Ectodermal cell (in vitro differentiated cells): ENCODE measurements around the gene MED29.

Experiments used
- H3K27ac ChIP-seq: 2 replicates; pipeline ENCODE4 v1.7.0; 2013; ENCODE audit warnings: mild to moderate bottlenecking, low read depth, low read length; ENCODE audit not compliant: insufficient read depth, poor library complexity, severe bottlenecking
- H3K27me3 ChIP-seq: 2 replicates; pipeline ENCODE4 v1.7.0; 2013; ENCODE audit warnings: mild to moderate bottlenecking, low read length; ENCODE audit not compliant: insufficient read depth, control insufficient read depth, poor library complexity, severe bottlenecking
- H3K36me3 ChIP-seq: one replicate; pipeline ENCODE4 v1.7.0; 2013; ENCODE audit warnings: low read length; ENCODE audit not compliant: control insufficient read depth, insufficient read depth
- H3K4me1 ChIP-seq: one replicate; pipeline ENCODE4 v1.7.0; 2013; ENCODE audit warnings: low read length; ENCODE audit not compliant: control insufficient read depth, insufficient read depth
- H3K4me3 ChIP-seq: 2 replicates; pipeline ENCODE4 v1.7.0; 2013; ENCODE audit warnings: low read depth, low read length, control low read depth; ENCODE audit not compliant: insufficient read depth
- H3K9me3 ChIP-seq: 2 replicates; pipeline ENCODE4 v1.7.0; 2013; ENCODE audit warnings: mild to moderate bottlenecking, low read length, moderate library complexity; ENCODE audit not compliant: control insufficient read depth
- WGBS, 2 experiments: methylation state at CpG; one replicate each; pipeline ENCODE4 v1.1.7; 2013; ENCODE audit warnings: missing lambda C conversion rate in 2 of 2; 5-methylcytosine and 5-hydroxymethylcytosine counted together

Gene MED29

DNA sequence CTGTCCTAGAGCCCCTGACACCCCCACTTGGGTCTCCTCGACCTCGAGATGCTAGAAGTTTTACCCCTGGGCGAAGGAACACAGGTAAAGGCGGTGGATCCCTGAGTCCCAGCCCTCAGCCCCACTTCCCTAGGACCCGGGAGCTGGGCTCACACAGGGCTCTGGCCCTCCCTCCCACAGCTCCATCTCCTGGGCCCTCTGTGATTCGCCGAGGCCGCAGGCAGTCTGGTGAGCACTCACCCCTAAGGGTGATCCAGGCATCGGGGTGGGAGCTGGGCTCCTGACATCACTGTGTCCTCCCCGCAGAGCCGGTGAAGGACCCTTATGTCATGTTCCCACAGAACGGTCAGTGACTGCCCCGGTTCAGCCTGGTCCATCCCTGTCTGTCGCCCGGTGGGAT is 29.6 kb downstream of the MED29 start:
- Histone ChIP-seq H3K27me3 (no peaks in the 10 kb centered on the region), H3K4me1 (peaks cover 2% of the 10 kb centered on the region), H3K27ac (no peak overlapping the region), H3K9me3 (no peaks in the 10 kb centered on the region), H3K4me3 (no peak overlapping the region), H3K36me3 (peaks cover 51% of the 10 kb centered on the region)
- 95% methylated on average over 15 of the region's 15 CpGs for WGBS, 2 experiments

DNA sequence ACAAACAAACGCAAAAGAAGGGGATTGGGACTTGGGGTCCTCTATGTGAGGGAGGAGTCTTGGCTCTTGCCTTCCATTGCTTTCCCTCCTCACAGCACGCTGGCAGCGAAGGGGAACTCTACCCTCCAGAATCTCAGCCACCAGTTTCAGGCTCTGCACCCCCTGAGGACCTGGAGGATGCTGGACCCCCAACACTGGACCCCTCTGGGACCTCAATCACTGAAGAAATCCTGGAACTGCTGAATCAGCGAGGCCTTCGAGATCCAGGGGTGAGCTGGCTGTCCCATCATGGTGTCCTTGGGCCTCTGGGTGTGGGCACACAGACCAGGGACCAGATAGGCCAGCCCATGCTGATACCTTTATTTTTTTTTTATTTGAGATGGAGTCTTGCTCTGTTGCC is 30.8 kb downstream of the MED29 start:
- Histone ChIP-seq H3K9me3 (no peaks in the 10 kb centered on the region), H3K4me3 (no peak overlapping the region), H3K36me3 (peaks cover 51% of the 10 kb centered on the region), H3K27ac (no peak overlapping the region), H3K4me1 (peaks cover 6% of the 10 kb centered on the region), H3K27me3 (no peaks in the 10 kb centered on the region)
- 92 to 93% methylated on average over 5 of the region's 5 CpGs for WGBS, 2 experiments

DNA sequence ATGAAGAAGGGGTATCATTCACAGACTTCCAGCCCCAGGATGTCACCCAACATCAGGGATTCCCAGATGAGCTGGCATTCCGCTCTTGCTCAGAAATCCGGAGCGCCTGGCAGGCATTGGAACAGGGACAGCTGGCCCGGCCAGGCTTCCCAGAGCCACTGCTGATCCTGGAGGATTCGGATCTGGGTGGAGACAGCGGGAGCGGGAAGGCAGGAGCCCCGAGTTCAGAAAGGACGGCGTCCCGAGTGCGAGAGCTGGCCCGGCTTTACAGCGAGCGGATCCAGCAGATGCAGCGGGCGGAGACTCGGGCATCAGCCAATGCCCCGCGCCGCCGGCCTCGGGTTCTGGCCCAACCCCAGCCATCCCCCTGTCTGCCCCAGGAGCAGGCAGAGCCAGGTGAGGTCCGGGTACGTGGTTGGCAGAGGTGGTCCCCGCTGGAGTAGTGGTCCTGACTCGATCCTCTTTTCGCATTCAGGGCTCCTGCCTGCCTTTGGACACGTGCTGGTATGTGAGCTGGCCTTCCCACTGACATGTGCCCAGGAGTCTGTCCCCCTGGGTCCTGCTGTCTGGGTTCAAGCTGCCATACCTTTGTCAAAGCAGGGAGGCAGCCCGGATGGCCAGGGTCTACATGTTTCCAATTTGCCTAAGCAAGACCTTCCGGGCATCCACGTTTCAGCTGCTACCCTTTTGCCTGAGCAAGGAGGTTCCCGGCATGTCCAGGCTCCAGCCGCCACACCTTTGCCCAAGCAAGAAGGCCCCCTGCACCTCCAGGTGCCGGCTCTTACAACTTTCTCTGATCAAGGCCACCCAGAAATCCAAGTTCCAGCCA is 32.3 kb downstream of the MED29 start:
- Histone ChIP-seq H3K9me3 (no peaks in the 10 kb centered on the region), H3K27ac (no peak overlapping the region), H3K27me3 (no peaks in the 10 kb centered on the region), H3K4me3 (no peak overlapping the region), H3K4me1 (peaks cover 6% of the 10 kb centered on the region), H3K36me3 (peaks cover 49% of the 10 kb centered on the region)
- 94 to 95% methylated on average over 35 of the region's 35 CpGs for WGBS, 2 experiments

DNA sequence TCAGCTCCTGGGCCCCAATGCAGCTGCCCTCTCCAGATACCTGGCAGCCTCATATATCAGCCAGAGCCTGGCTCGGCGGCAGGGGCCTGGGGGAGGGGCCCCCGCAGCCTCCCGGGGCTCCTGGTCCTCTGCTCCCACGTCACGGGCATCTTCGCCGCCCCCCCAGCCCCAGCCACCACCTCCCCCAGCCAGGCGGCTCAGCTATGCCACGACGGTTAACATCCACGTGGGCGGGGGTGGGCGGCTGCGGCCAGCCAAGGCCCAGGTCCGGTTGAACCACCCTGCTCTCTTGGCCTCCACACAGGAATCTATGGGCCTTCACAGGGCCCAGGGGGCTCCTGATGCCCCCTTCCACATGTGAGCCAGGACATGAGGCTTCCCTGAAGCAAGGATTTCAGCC is 33.8 kb downstream of the MED29 start:
- 92 to 94% methylated on average over 16 of the region's 16 CpGs for WGBS, 2 experiments
- Histone ChIP-seq H3K36me3 (peaks cover 40% of the 10 kb centered on the region), H3K4me1 (peaks cover 15% of the 10 kb centered on the region), H3K27me3 (no peaks in the 10 kb centered on the region), H3K4me3 (no peak overlapping the region), H3K27ac (no peak overlapping the region), H3K9me3 (no peaks in the 10 kb centered on the region)

DNA sequence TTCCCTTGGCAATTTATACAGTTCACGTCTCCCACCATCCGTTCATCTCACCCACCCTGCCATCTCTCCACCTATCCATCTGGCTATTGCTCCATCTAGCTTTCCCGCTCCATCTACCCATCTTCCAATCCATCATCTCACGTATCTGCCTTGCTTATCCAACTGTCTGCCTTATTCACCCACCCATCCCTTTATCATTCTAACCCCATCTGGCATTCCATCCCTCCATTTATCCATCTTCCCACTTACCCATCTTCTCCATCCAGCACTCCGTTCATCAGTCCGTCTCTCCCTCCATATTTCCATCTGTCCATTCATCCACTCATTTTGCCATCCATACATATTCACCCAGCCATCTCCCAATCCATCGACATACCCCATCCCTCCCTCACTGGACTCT is 34.6 kb downstream of the MED29 start:
- WGBS, 2 experiments = 93 to 95% methylated on average over 7 of the region's 7 CpGs
- Histone ChIP-seq H3K27me3 (no peaks in the 10 kb centered on the region), H3K9me3 (no peaks in the 10 kb centered on the region), H3K4me3 (no peak overlapping the region), H3K4me1 (peaks cover 15% of the 10 kb centered on the region), H3K36me3 (peaks cover 35% of the 10 kb centered on the region), H3K27ac (no peak overlapping the region)

DNA sequence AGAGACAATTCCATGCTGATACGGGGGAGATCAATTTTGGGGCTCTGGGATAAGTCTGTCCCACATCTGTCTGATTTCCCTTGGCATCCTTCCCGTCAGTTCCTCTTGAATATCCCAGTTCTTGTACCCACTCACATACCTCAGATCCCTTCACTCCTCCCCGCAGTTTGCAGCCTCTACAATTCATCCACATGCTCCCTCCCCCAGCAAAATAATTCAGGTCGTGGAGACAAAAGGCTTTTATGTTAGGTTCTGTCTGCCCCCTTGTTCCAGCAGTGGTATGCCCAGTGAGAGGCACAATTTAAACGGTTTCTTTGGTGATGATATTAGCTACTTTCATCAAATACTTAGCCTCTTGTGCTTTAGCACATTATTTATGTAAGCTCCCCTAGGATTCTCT is 35.0 kb downstream of the MED29 start:
- Histone ChIP-seq H3K9me3 (no peaks in the 10 kb centered on the region), H3K4me1 (peaks cover 15% of the 10 kb centered on the region), H3K27me3 (no peaks in the 10 kb centered on the region), H3K36me3 (peaks cover 30% of the 10 kb centered on the region), H3K4me3 (no peak overlapping the region), H3K27ac (peak overlapping the region; percentile 44)
- 63 to 71% methylated on average over 5 of the region's 5 CpGs for WGBS, 2 experiments

DNA sequence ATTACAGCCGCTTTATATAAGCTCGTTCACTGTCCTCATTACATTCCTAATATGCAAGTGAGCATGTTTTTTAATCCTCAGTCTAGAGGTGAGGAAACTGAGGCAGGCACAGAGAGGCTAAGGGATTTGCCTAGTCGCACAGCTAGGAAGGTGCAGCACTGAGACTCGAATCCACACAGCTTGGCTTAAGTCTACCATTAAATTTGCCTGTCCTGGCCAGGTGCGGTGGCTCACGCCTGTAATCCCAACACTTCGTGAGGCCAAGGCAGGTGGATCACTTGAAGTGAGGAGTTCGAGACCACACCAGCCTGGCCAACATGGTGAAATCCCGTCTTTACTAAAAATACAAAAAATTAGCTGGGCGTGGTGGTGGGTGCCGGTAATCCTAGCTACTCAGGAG is 36.5 kb downstream of the MED29 start:
- Histone ChIP-seq H3K4me1 (peaks cover 15% of the 10 kb centered on the region), H3K36me3 (peaks cover 19% of the 10 kb centered on the region)
- 95% methylated on average over 11 of the region's 11 CpGs for WGBS, 2 experiments

DNA sequence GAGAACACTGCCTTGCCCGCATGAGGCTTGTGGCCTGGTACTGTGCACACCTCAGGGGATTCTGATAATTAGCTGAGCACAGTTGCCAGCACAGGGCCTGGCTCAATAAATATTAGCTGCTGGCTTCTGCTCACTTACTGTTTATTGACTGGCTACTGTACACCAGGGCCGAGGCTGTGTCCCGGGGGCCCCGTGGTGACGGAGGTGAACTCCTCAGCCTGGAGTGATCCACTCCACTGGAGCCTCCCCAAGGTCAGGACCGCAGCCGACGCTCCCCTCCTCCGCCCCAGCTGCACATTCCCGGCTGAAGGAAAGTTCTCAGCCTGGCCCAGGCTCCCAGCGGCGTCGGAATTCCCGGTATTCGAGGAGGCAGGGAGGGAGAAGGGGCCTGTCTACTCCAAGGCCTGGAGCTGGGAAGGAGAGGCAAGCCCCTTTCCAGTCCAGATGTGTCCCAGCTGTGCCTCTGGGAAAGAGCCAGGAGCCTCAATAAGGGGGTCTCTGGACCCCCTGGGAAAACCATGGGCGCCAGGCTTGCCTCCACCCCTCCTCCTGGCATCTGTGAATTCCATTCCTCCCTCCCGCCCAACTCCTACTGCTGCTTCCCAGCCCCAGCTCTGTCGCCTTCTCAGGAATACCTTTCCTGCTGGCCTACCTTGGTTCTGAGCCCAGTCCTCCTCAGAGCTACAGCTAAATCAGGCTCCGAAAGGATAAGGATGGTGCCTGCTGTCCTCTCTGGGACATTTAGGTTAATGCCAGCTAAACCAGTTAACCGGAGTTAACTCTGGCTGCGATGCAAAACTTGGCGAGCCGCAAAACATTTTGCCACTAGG is 37.3 kb downstream of the MED29 start:
- peak overlapping the region; percentile 14 for H3K4me3 ChIP-seq
- H3K9me3 ChIP-seq = no peaks in the 10 kb centered on the region
- H3K36me3 ChIP-seq = peaks cover 20% of the 10 kb centered on the region
- peaks cover 15% of the 10 kb centered on the region for H3K4me1 ChIP-seq
- no peaks in the 10 kb centered on the region for H3K27me3 ChIP-seq
- WGBS, 2 experiments = 22 to 24% methylated on average over 23 of the region's 23 CpGs
- peak overlapping the region; percentile 91 for H3K27ac ChIP-seq

More for the DNA sequence above, 36.5 kb downstream of the MED29 start:
- H3K4me3 ChIP-seq = no peak overlapping the region
- no peaks in the 10 kb centered on the region for H3K27me3 ChIP-seq
- no peaks in the 10 kb centered on the region for H3K9me3 ChIP-seq
- no peak overlapping the region for H3K27ac ChIP-seq

DNA sequence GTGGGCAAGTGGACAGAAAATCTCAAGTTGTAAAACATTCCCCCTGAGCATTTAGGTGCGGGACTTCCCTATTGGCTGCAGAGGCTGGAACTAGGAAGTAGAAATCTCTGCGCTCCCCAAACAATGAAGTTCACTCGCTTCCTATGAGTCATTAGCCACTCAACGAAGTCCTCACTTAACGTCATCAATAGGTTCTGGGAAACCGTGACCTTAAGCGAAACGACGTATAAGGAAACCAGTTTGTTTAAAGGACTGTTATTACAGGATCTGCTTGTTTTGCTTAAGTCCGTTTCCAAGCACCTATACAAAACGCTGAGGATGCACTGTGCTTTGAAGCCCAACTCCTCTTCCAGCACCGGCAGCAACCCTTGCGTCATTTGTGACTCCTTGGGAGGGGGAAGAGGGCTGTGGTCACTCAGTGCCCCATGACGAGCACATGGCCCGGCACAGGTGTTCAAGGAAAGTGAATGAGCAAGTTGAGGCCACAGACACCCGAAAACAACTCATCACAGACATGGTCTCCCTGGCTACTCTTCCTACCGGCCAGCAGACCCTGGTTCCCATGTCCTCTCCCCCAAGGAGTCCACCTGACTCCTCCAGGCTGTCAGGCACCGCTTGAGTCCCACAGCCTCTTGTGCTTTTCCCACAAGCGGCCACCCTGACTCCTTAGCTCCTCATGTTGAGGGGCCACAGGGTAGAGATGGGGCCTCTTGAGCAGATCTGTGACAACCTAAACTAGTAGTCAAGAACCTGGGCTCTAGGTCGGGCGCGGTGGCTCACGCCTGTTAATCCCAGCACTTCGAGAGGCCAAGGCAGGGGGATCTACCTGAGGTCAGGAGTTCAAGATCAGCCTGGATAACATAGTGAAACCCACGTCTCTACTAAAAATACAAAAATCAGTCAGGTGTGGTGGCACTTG is 39.8 kb downstream of the MED29 start:
- 85 to 87% methylated on average over 25 of the region's 25 CpGs for WGBS, 2 experiments
- Histone ChIP-seq H3K4me3 (no peak overlapping the region), H3K36me3 (peaks cover 24% of the 10 kb centered on the region), H3K4me1 (peaks cover 23% of the 10 kb centered on the region), H3K27ac (peak overlapping the region; percentile 17), H3K9me3 (no peaks in the 10 kb centered on the region), H3K27me3 (no peaks in the 10 kb centered on the region)
